H1 (cell line): ENCODE measurements around the gene IL6R. TPM values are rescaled to one million over a fixed set of nuclear protein-coding genes. Genes with fewer than 3 reads are reported as not detected.

Experiments used
- CTCF ChIA-PET: fragments of 300-600 bp; sonication (Branson Sonifier 250); formaldehyde crosslinking; loops from one replicate; lab custom pipeline; 2021; ENCODE audit not compliant: partially characterized antibody; lab: Charles Lee
- POLR2A ChIA-PET: fragments of 300-600 bp; sonication (Branson Sonifier 250); formaldehyde crosslinking; loops from one replicate; lab custom pipeline; 2021; ENCODE audit warnings: inconsistent platforms; ENCODE audit not compliant: partially characterized antibody; lab: Charles Lee
- DNase-seq, 2 experiments: peaks; one replicate each; pipeline versions ENCODE4 v3.0.0 to v3.0.0-alpha.2; 2010 to 2022; ENCODE audit warnings: low spot score in 2 of 2, low read depth in 1 of 2, mixed read lengths in 1 of 2
- FAIRE-seq: peaks from 2 replicates; lab custom pipeline; 2011; peaks lifted over from hg19 to GRCh38; lab: Jason Lieb, UNC
- H2AFZ ChIP-seq: 2 replicates; pipeline ENCODE4 v1.8.1; 2012; ENCODE audit warnings: low read length, inconsistent platforms
- H2AK5ac ChIP-seq: 2 replicates; pipeline ENCODE4 v1.6.1; 2013; ENCODE audit warnings: low read depth, low read length
- H2BK120ac ChIP-seq: replicated peaks from 2 replicates; pipeline ENCODE3; 2013; ENCODE audit warnings: low read depth, low read length, inconsistent platforms
- H2BK12ac ChIP-seq: 2 replicates; pipeline ENCODE4 v1.6.1; 2013; ENCODE audit warnings: low read depth, low read length
- H2BK15ac ChIP-seq: 2 replicates; pipeline ENCODE4 v1.6.1; 2013; ENCODE audit warnings: low read length
- H2BK20ac ChIP-seq: 2 replicates; pipeline ENCODE4 v1.6.1; 2013; ENCODE audit warnings: low read length
- H2BK5ac ChIP-seq: 2 replicates; pipeline ENCODE4 v1.6.1; 2013; ENCODE audit warnings: low read depth, low read length
- H3K14ac ChIP-seq: 2 replicates; pipeline ENCODE4 v1.6.1; 2013; ENCODE audit warnings: inconsistent platforms; ENCODE audit not compliant: insufficient read length
- H3K18ac ChIP-seq: 2 replicates; pipeline ENCODE4 v1.6.1; 2013; ENCODE audit warnings: low read length; ENCODE audit errors: extremely low read depth
- H3K23ac ChIP-seq: 2 replicates; pipeline ENCODE4 v1.6.1; 2013; ENCODE audit warnings: inconsistent platforms; ENCODE audit not compliant: insufficient read length
- H3K23me2 ChIP-seq: 2 replicates; pipeline ENCODE4 v1.6.1; 2013; ENCODE audit warnings: low read depth, low read length
- H3K27ac ChIP-seq: 2 replicates; pipeline ENCODE4 v1.6.1; 2011; ENCODE audit warnings: low read depth, low read length, inconsistent platforms
- H3K27me3 ChIP-seq, 4 experiments: replicated peaks in 1 of 4; 1 replicate in 1 of 4; 2 replicates in 3 of 4; pipeline versions ENCODE4 v1.6.1 to v1.8.1; 2011 to 2013; ENCODE audit warnings: low read length in 3 of 4, mild to moderate bottlenecking in 3 of 4, inconsistent platforms in 2 of 4, mixed read lengths in 2 of 4, moderate library complexity in 1 of 4; ENCODE audit not compliant: control insufficient read depth in 3 of 4, insufficient read depth in 3 of 4; ENCODE audit errors: extremely low read depth in 1 of 4
- H3K36me3 ChIP-seq, 4 experiments: 2 replicates each; pipeline versions ENCODE4 v1.6.1 to v1.8.1; 2011 to 2013; ENCODE audit warnings: mild to moderate bottlenecking in 4 of 4, low read length in 3 of 4, moderate library complexity in 2 of 4, control low read depth in 1 of 4, inconsistent platforms in 1 of 4; ENCODE audit not compliant: insufficient read depth in 4 of 4, control insufficient read depth in 2 of 4
- H3K4ac ChIP-seq: replicated peaks from 2 replicates; pipeline ENCODE3; 2013; ENCODE audit warnings: low read length, low read depth, mixed read lengths, inconsistent platforms; ENCODE audit not compliant: insufficient read length
- H3K4me1 ChIP-seq, 4 experiments: replicated peaks in 1 of 4; 1 replicate in 1 of 4; 2 replicates in 3 of 4; pipeline versions ENCODE4 v1.6.1 to v1.8.1; 2011 to 2013; ENCODE audit warnings: low read length in 3 of 4, inconsistent platforms in 2 of 4, mixed read lengths in 1 of 4; ENCODE audit not compliant: insufficient read depth in 4 of 4, control insufficient read depth in 3 of 4
- H3K4me2 ChIP-seq, 2 experiments: 2 replicates each; pipeline versions ENCODE4 v1.6.1 to v1.8.1; 2011 to 2013; ENCODE audit warnings: low read depth in 2 of 2, low read length in 2 of 2, control low read depth in 1 of 2, inconsistent platforms in 1 of 2, mild to moderate bottlenecking in 1 of 2; ENCODE audit not compliant: insufficient read depth in 1 of 2
- H3K4me3 ChIP-seq, 4 experiments: fragments of 200-600, 300-600 bp in 1 of 4; sonication (generic), shearing (Covaris generic), sonication (Bioruptor Twin) in 1 of 4; 2 replicates each; pipeline versions ENCODE4 v1.5.1 to v1.8.1; 2011 to 2016; ENCODE audit warnings: low read length in 4 of 4, low read depth in 3 of 4, control low read depth in 2 of 4, inconsistent platforms in 2 of 4, mild to moderate bottlenecking in 2 of 4, mixed read lengths in 1 of 4, moderate library complexity in 1 of 4; ENCODE audit not compliant: insufficient read depth in 2 of 4; ENCODE audit errors: extremely low read depth in 1 of 4
- H3K56ac ChIP-seq: replicated peaks from 2 replicates; pipeline ENCODE3; 2013; ENCODE audit warnings: low read depth, mild to moderate bottlenecking, mixed read lengths, low read length, inconsistent platforms; ENCODE audit not compliant: insufficient read length
- H3K79me1 ChIP-seq: 2 replicates; pipeline ENCODE4 v1.6.1; 2013; ENCODE audit warnings: low read depth, low read length, control low read depth
- H3K79me2 ChIP-seq, 2 experiments: 2 replicates each; pipeline versions ENCODE4 v1.6.1 to v1.8.1; 2012 to 2013; ENCODE audit warnings: low read length in 2 of 2, mild to moderate bottlenecking in 2 of 2, inconsistent platforms in 1 of 2; ENCODE audit not compliant: insufficient read depth in 2 of 2, control insufficient read depth in 1 of 2
- H3K9ac ChIP-seq, 4 experiments: replicated peaks in 1 of 4; 1 replicate in 1 of 4; 2 replicates in 3 of 4; pipeline versions ENCODE4 v1.6.1 to v1.8.1; 2011 to 2013; ENCODE audit warnings: low read depth in 3 of 4, low read length in 3 of 4, control low read depth in 2 of 4, mild to moderate bottlenecking in 2 of 4, moderate library complexity in 2 of 4, inconsistent platforms in 1 of 4; ENCODE audit errors: extremely low read depth in 1 of 4
- H3K9me3 ChIP-seq, 2 experiments: 2 replicates each; pipeline versions ENCODE4 v1.6.1 to v1.8.1; 2012 to 2013; ENCODE audit warnings: mild to moderate bottlenecking in 2 of 2, moderate library complexity in 2 of 2, control low read depth in 1 of 2, inconsistent platforms in 1 of 2, low read depth in 1 of 2, low read length in 1 of 2, mixed read lengths in 1 of 2; ENCODE audit not compliant: insufficient read depth in 2 of 2
- H4K20me1 ChIP-seq, 2 experiments: replicated peaks in 1 of 2; 2 replicates each; pipeline versions ENCODE3 to v1.8.1; 2011 to 2013; ENCODE audit warnings: inconsistent platforms in 2 of 2, low read length in 2 of 2, mild to moderate bottlenecking in 1 of 2; ENCODE audit not compliant: insufficient read depth in 2 of 2, control insufficient read depth in 1 of 2
- H4K5ac ChIP-seq: 2 replicates; pipeline ENCODE4 v1.6.1; 2013; ENCODE audit warnings: low read length, low read depth, mixed read lengths, inconsistent platforms; ENCODE audit not compliant: insufficient read length
- H4K8ac ChIP-seq: 2 replicates; pipeline ENCODE4 v1.8.0; 2013; ENCODE audit warnings: mild to moderate bottlenecking, moderate library complexity, low read length, inconsistent platforms; ENCODE audit not compliant: insufficient read depth; ENCODE audit errors: extremely low read depth
- H4K91ac ChIP-seq: replicated peaks from 2 replicates; pipeline ENCODE3; 2013; ENCODE audit warnings: low read length, mixed read lengths, inconsistent platforms; ENCODE audit not compliant: insufficient read length
- BACH1 ChIP-seq: IDR thresholded peaks from 2 replicates; pipeline ENCODE4 v1.6.1; 2012; ENCODE audit warnings: low read length, improper control_type of control experiment
- BCL11A ChIP-seq, 2 experiments: IDR thresholded peaks; one replicate each; pipeline ENCODE4 v1.6.1; 2011; ENCODE audit warnings: low read depth in 2 of 2, low read length in 2 of 2, mild to moderate bottlenecking in 2 of 2
- CTBP2 ChIP-seq: IDR thresholded peaks from 2 replicates; pipeline ENCODE4 v1.7.0; 2011; ENCODE audit warnings: borderline replicate concordance, mild to moderate bottlenecking, moderate library complexity, mixed read lengths, low read length; ENCODE audit not compliant: insufficient read depth, insufficient read length
- GTF2F1 ChIP-seq: IDR thresholded peaks from 2 replicates; pipeline ENCODE4 v1.6.1; 2012; ENCODE audit warnings: low read depth, low read length, improper control_type of control experiment, borderline replicate concordance
- HDAC2 ChIP-seq, 2 experiments: fragments of 300-600 bp in 1 of 2; sonication (generic) in 1 of 2; IDR thresholded peaks; 2 replicates each; pipeline ENCODE4 v1.6.1; 2011 to 2012; ENCODE audit warnings: low read depth in 2 of 2, low read length in 2 of 2, mild to moderate bottlenecking in 2 of 2, moderate library complexity in 2 of 2, borderline replicate concordance in 1 of 2, inconsistent platforms in 1 of 2
- KDM1A ChIP-seq: fragments of 200-600, 300-600 bp; sonication (generic); IDR thresholded peaks from 2 replicates; pipeline ENCODE4 v1.7.1; 2016; ENCODE audit warnings: mild to moderate bottlenecking, low read length, borderline replicate concordance
- KDM5A ChIP-seq: fragments of 200-600 bp; IDR thresholded peaks from 2 replicates; pipeline ENCODE4 v1.7.1; 2012; ENCODE audit warnings: mild to moderate bottlenecking, low read length, inconsistent platforms, mixed read lengths
- NRF1 ChIP-seq: IDR thresholded peaks from 2 replicates; pipeline ENCODE4 v1.6.1; 2011; ENCODE audit warnings: mild to moderate bottlenecking, low read depth, low read length, improper control_type of control experiment
- SAP30 ChIP-seq: fragments of 300-600 bp; sonication (generic); IDR thresholded peaks from 2 replicates; pipeline ENCODE4 v1.7.1; 2012; ENCODE audit warnings: low read length, moderate library complexity, mild to moderate bottlenecking, inconsistent platforms; ENCODE audit not compliant: insufficient read depth, insufficient replicate concordance
- SIRT6 ChIP-seq: IDR thresholded peaks from one replicate; pipeline ENCODE4 v1.7.1; 2012; ENCODE audit warnings: low read length, inconsistent platforms
- SIX5 ChIP-seq: IDR thresholded peaks from 2 replicates; pipeline ENCODE4 v1.6.1; 2011; ENCODE audit warnings: mild to moderate bottlenecking, low read depth, low read length
- SP2 ChIP-seq: IDR thresholded peaks from 2 replicates; pipeline ENCODE4 v1.6.1; 2012; ENCODE audit warnings: mild to moderate bottlenecking, low read length, inconsistent platforms
- WGBS, 2 experiments: shearing (Covaris generic) in 1 of 2; methylation state at CpG; one replicate each; pipeline versions ENCODE4 v1.1.6 to v1.1.7; 2013 to 2015; ENCODE audit warnings: low lambda C conversion rate in 2 of 2, mixed read lengths in 2 of 2, inconsistent platforms in 1 of 2, low coverage in 1 of 2, missing lambda C conversion rate in 1 of 2; ENCODE audit not compliant: insufficient replicate concordance in 2 of 2, insufficient coverage in 1 of 2, insufficient read length in 1 of 2; ENCODE audit errors: extremely low coverage in 1 of 2, missing lambda C conversion rate in 1 of 2; 5-methylcytosine and 5-hydroxymethylcytosine counted together
- polyA plus RNA-seq, 7 experiments: library from polyadenylated mRNA; depleted of rRNA in 3 of 7; stranded (reverse) in 5 of 7; unstranded in 2 of 7; fragments of >200 nt in 5 of 7; fragments of 200-250 nt in 2 of 7; gene quantifications; 1 replicate in 5 of 7; 2 replicates in 1 of 7; 4 replicates in 1 of 7; pipeline versions ENCODE4 v1.2.1 to v1.2.3, GENCODE V29; 2011 to 2013; ENCODE audit warnings: missing spikeins in 2 of 7, mixed read lengths in 2 of 7
- total RNA-seq: library from RNA; stranded (reverse); fragmentation: NEBNext Ultra II Directional; extraction: Animal tissue kit (Norgen Biotek cat#: 25700); gene quantifications from 2 replicates; pipeline ENCODE4 v1.2.1, GENCODE V29; 2021
- TF ChIP-seq, protein P1 (sequence below): IDR thresholded peaks from 2 replicates; pipeline ENCODE4 v1.6.1; 2012; ENCODE audit warnings: inconsistent platforms

The IL6R gene
- total and polyA plus RNA-seq, 2 of the 8 experiments (the other 6 are each of a cell fraction or from before 2014, with no cell fraction given), result 2.3 to 3.0 TPM

- Histone ChIP-seq H4K20me1 (no peaks in the 10 kb centered on the region), H2BK20ac (no peak overlapping the region), H2BK15ac (no peak overlapping the region), H3K23me2 (no peaks in the 10 kb centered on the region), H3K79me1 (no peaks in the 10 kb centered on the region), H2BK12ac (no peak overlapping the region), H3K18ac (no peak overlapping the region), H3K56ac (no peak overlapping the region), H3K27ac (no peak overlapping the region), H4K8ac (no peak overlapping the region; the same call in 1 of the 2 replicates), H3K4me2 (no peak overlapping the region), H2BK120ac (no peak overlapping the region), H3K9me3 (no peaks in the 10 kb centered on the region), H3K9ac (no peak overlapping the region), H3K14ac (no peak overlapping the region), H3K36me3 (no peaks in the 10 kb centered on the region), H3K4me1 (no peaks in the 10 kb centered on the region; a peak in 3 of 7 replicates), H2AFZ (no peak overlapping the region), H3K27me3 (peaks cover 5 to 11% (median 7%) of the 10 kb centered on the region in 4 experiments), H2BK5ac (no peak overlapping the region), H3K4ac (no peak overlapping the region), H3K23ac (no peak overlapping the region), H3K4me3 (no peak overlapping the region), H2AK5ac (no peak overlapping the region), H4K91ac (no peak overlapping the region), H3K79me2 (no peaks in the 10 kb centered on the region), H4K5ac (no peak overlapping the region)
- DNase-seq (no peak), FAIRE-seq (no peak)
- ChIA-PET CTCF (interaction anchor here (0.7 to 1.9 kb wide), 5 partner anchors 12 to 442 kb away, joined by 3 to 7 read pairs (median 3); no protein-coding TSS in a partner anchor), POLR2A (interaction anchor here (1.4 kb wide), 1 partner anchor 12 kb away, joined by 3 read pairs; no protein-coding TSS in a partner anchor)
- WGBS, 2 experiments, result 95% methylated on average over 4 of the region's 4 CpGs; no CpG with 5 or more reads in 1 of the 2 experiments
- TF ChIP-seq HDAC2 (IDR thresholded peaks at IDR 0.05; ENCODE audit: borderline replicate concordance in 1 of 2, low read depth in 2 of 2, low read length in 2 of 2), result no peak
- no peak for TF ChIP-seq SAP30
- TF ChIP-seq KDM1A, result no peak
- TF ChIP-seq GTF2F1, result no peak
- TF ChIP-seq KDM5A, result no peak
- TF ChIP-seq SIRT6, result no peak
- TF ChIP-seq NRF1, result no peak
- no peak for TF ChIP-seq SP2
- TF ChIP-seq, protein P1, sequence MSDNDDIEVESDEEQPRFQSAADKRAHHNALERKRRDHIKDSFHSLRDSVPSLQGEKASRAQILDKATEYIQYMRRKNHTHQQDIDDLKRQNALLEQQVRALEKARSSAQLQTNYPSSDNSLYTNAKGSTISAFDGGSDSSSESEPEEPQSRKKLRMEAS, result no peak
- TF ChIP-seq SIX5, result no peak
- TF ChIP-seq BACH1, result no peak
- no peak for TF ChIP-seq BCL11A (IDR thresholded peaks at IDR 0.05; ENCODE audit: low read depth in 2 of 2, low read length in 2 of 2)
- TF ChIP-seq CTBP2, result no peak
Observed at GRCh38 chr1:154411525-154411924, 6.4 kb downstream of the IL6R start.
